HG03159 (cell line): Measurements from ENCODE around the gene GPR35.

Source experiments
- ATAC-seq: cut with Tn5 transposase; IDR thresholded peaks from one replicate; pipeline ENCODE4 v1.9.1; 2021; ENCODE audit warnings: mild to moderate bottlenecking, moderate library complexity; ENCODE audit not compliant: unreplicated experiment

Gene GPR35

GRCh38 chr2:240624950-240625621, at the start of gene GPR35:
GPR35 (plus strand) TSS chr2:240625480; CDS start chr2:240629953, 4,473 bp downstream.
- ATAC-seq: no peak

- no peak for ATAC-seq
These were observed 49.2 kb upstream of the GPR35 start for GRCh38 chr2:240576036-240576435.

GRCh38 chr2:240576436-240577205, 48.7 kb upstream of the GPR35 start:
- no peak for ATAC-seq

GRCh38 chr2:240577281-240578109, 47.8 kb upstream of the GPR35 start:
- ATAC-seq: no peak

- ATAC-seq: no peak
These were observed 47.2 kb upstream of the GPR35 start for GRCh38 chr2:240578110-240578450.

DNA sequence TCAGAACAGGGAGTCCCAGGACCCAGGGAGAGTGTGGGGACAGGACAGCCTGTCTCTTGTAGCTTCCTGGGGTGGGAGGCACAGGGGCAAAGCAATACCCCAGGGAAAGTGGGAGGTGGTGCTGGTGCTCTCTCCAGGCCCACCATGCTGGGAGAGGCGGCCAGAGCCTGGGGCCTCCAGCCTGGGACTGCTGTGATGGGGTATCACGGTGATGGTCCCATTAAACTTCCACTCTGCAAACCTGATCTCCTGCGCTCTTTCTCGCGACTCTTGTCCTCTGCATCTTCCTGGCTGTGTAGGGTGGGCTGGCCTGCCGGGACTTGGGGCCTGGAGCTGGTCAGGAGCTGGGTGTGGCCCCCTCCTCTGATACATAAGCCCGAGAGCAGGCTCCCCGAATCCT, 46.8 kb upstream of the GPR35 start:
- ATAC-seq: no peak

DNA sequence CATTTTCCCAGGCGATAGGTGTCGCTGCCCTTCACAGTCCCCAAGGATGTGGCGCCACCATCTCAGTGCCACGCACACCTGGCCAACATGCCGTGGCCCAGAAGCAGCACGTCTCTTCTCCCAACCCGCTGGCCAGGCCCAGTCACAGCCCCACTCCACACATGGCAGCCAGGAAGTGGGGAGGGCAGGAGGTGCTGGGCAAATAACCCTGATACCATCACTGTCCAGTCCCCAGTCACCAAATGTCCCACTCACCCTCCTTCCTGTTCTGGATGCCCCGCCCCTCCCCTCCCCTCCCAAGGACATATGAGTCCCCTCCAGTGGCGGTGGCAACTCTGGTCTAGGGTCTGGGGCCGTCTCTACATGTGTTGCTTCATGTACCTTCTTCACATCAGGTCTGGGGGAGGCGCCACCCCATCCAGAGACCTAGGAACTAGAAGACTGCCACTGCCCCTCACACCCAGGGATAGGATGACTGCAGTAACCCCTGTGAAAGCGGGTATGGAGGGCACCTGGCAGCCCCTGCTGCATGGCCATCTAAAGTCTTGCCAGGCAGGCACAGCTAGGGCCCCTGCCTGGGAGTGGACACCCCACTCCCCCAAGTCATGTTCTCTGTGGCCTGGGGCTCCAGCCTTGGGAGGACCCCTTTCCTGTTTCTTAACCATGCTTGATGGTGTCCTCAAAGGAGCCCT, 46.1 kb upstream of the GPR35 start:
- no peak for ATAC-seq

GRCh38 chr2:240579771-240580614, 45.3 kb upstream of the GPR35 start:
- no peak for ATAC-seq

DNA sequence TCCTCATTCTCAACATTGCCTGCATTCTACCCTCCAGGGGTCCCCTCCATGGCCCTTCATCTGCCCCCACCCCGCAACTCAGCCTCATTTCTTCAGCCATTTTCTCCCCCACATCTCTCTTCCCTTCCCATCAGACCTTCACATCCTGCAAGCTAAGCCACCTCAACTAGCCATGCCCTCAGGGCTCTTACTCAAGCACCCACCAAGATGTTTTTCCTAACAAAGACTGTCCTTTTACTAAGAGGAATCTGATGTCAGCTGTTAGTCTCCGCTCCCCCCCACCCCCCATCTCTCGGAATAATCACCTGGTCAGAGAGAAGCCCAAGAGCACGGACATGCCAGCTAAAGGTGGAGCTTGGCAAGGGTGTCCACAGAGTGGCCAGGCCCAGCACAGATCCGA, 43.5 kb upstream of the GPR35 start:
- ATAC-seq: no peak

DNA sequence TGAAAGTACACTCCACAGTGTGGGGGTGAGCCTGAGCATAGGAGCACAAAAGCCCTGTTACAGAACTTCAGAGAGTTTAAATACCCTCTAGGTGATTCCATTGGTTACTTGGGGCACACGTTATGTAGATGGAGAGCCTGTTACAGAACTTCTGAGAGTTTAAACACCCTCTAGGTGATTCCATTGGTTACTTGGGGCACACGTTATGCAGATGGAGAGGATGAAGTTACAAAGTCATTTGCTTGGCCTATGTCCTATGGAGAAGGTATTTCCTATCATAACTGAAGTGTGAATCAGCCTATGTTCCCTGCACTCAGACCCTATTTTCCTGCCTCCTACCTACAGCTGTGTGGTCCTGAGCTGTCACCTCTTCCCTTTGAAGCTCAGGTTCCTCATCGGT, 42.5 kb upstream of the GPR35 start:
- no peak for ATAC-seq

DNA sequence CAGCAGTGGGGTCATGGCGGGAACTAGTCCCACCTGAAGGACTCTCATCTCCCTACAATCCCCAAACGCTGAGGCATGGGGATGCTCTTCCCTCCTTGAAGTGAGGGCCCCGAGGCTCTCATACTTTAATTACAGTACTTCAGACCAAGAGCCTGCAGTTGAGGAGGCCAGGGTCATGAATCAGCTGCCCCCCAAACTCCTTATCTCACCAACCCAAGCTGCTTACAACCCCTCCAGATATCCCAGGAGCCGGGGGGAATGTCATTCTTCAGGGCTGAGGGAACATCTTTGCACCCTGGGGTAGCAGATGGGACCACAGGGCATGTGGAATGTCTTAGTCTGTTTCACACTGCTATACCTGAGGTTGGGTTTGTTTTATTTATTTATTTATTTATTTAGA, 41.5 kb upstream of the GPR35 start:
- no peak for ATAC-seq

DNA sequence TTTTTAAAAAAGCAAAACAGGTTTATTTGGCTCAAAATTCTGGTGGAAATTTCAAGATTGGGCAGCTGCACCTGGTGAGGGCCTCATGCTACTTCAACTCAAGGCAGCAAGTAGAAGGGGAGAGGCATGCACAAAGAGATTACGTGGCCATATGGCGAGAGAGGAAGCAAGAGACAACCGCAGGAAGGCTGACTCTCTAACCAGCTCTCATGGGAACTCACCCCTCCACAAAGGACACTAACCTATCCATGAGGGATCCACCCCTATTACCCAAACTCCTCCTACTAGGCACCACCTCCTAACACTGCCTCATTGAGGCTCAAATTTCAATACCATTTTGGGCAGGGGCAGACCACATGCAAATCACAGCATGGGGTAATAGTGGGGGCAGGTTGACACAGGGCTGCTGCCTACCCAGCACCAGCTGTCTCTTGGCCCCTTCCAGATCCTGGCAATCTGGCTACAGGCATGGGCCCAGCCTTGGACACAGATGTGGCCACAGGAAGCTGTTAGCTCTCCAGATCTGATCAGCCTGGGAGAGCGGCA, 40.7 kb upstream of the GPR35 start:
- peak; percentile 47 for ATAC-seq

- peak; percentile 36 for ATAC-seq
These were observed 40.2 kb upstream of the GPR35 start for GRCh38 chr2:240585101-240585500.

- no peak for ATAC-seq
These were observed 39.5 kb upstream of the GPR35 start for GRCh38 chr2:240585681-240586197.

DNA sequence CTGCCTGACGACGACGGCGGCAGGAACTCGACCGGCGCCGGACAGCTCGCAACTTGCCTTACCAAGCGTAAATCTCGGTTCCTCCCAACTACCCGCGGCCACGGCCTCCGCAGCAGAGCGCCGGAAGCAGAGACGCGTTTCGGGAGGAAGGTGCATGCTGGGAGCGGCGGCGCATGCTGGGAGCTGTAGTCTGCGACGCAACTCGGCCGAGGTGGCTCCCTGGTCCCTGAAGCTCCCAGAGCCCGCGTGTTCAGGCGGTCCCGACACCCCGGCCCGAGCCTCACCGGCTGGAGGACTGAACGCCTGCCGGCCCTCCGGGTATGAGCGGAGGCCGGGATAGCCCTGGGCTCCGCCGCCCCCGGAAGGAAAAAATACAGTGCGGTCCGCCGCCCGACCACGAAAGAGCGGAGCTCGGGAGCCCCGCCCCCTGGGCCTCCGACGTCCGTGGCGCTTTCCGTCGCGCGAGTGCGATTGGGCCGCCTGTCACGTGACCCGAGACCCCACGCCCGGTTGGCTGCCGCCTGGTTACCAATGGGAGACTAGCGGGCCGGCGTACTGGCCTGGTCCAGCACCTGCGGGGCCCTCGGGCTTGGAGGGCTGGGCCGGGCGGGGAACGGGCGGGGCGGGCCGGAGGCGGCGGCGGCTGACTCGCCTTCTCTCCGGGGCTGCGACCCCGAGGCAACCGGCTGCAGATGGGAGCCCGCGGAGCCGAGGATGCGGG, 38.9 kb upstream of the GPR35 start, which contains the start of gene CAPN10:
Gene CAPN10 (plus strand): TSS at position 537 of the 721 bp plus-strand sequence. CDS start 178 bp downstream, at position 715.
- peak; percentile 69 for ATAC-seq

DNA sequence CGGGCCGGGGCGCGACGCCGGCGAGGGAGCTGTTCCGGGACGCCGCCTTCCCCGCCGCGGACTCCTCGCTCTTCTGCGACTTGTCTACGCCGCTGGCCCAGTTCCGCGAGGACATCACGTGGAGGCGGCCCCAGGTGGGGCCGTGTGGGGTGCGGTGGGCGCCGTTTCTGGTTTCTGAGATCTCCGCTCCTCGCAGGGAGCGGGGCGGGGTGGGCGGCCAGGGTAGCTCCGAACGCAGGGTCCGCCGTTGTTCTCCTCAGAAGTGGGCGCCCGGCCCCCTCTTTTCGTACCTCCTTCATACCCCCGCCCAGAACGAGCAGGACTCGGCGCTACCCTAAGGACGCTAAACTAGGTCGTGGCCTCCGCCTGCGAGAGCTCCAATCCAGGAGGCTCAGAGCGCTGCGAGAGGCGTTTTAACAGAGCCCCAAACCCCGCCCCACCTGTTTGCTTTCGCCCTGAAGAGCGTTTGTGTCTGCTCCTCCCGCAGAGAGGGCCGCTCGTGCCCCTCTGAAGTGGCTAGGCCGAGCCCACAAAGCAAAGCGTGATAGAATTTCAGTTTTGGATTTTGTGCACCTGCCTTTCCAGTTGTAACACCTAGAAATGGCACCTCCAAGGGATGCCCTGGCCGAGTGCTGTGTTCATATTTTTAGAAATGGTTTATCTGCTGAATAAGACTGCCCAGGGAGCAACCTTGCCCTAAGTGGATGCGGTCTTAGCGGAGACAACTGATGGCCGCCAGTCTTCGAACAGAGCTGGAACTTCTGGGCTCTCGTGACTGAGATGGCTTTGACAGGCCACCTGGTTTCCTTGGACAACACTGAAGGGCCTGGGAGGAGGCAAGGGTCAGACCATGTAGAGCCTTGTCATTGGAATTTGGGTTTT, 38.1 kb upstream of the GPR35 start:
- ATAC-seq: peak; percentile 1

DNA sequence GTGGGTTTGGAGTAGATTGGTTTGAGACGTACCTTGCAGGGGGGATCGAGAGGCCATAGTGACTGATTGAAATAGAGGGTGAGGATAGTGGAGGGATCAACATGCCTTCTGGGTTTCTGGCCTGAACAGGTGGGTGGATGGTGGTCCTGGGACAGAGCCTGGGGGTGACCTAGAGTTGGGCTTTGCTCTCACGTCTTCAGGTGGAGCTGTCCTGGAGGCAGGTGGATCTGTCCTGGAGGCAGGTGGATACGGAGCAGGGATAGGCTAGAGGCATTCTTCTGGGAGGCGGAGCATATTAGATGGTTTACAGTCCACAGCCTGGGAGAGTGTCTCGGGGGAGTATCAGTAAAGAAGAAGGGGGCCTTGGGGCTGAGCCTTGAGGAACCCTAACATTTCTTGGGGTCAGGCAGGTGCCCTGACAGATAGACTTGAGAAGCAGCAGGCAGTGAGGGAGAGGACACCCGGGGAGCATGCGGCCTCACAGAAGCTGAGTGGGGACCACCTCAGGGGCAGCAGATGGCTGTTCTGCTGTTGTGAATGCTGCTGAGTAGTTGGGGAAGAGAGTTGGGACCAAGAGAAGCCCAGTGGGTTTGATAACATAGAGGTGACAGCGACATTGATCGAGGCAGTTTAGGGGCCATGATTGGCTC, 37.1 kb upstream of the GPR35 start:
- ATAC-seq: no peak
